GM18511 (cell line): ENCODE results near the gene LRP5.
"Not testable (repeated sequence)": the region's sequence is repeated elsewhere in the genome, so short reads cannot be mapped to it uniquely, and the experiment has no call there.

Source experiments
- ATAC-seq: cut with Tn5 transposase; IDR thresholded peaks from one replicate; pipeline ENCODE4 v1.9.1; 2021; ENCODE audit warnings: mild to moderate bottlenecking, moderate library complexity; ENCODE audit not compliant: unreplicated experiment

The LRP5 gene

GRCh38 chr11:68437927-68438657 lies 125.7 kb downstream of the LRP5 start:
- ATAC-seq = no peak

- ATAC-seq = no peak
Measured at GRCh38 chr11:68438658-68439259, 126.4 kb downstream of the LRP5 start.

GRCh38 chr11:68439355-68440065 lies 127.1 kb downstream of the LRP5 start:
- no peak for ATAC-seq

GRCh38 chr11:68440224-68440623 lies 127.8 kb downstream of the LRP5 start:
- no peak for ATAC-seq

GRCh38 chr11:68441466-68442230 lies 129.3 kb downstream of the LRP5 start:
- no peak for ATAC-seq

GRCh38 chr11:68442433-68442832 lies 130.0 kb downstream of the LRP5 start:
- ATAC-seq = no peak

GRCh38 chr11:68444566-68444965 lies 132.2 kb downstream of the LRP5 start:
- ATAC-seq = no peak

- ATAC-seq = no peak
Measured at GRCh38 chr11:68445531-68446035, 133.2 kb downstream of the LRP5 start.

- no peak for ATAC-seq
Measured at GRCh38 chr11:68446046-68446725, 133.8 kb downstream of the LRP5 start.

- peak; percentile 51 for ATAC-seq
Measured at GRCh38 chr11:68447015-68447801, 134.8 kb downstream of the LRP5 start.

GRCh38 chr11:68447914-68448313 lies 135.5 kb downstream of the LRP5 start:
- ATAC-seq = not testable (repeated sequence)

GRCh38 chr11:68448604-68449011 lies 136.2 kb downstream of the LRP5 start:
- ATAC-seq = no peak

GRCh38 chr11:68449951-68450350 lies 137.6 kb downstream of the LRP5 start:
- no peak for ATAC-seq

GRCh38 chr11:68450711-68451110 lies 138.3 kb downstream of the LRP5 start:
- no peak for ATAC-seq

- no peak for ATAC-seq
Measured at GRCh38 chr11:68454767-68455166, 142.4 kb downstream of the LRP5 start.

- ATAC-seq = no peak
Measured at GRCh38 chr11:68455485-68455884, 143.1 kb downstream of the LRP5 start.

GRCh38 chr11:68457216-68457897 lies 145.0 kb downstream of the LRP5 start:
- no peak for ATAC-seq

GRCh38 chr11:68457898-68458249 lies 145.5 kb downstream of the LRP5 start:
- ATAC-seq = no peak

- ATAC-seq = not testable (repeated sequence)
Measured at GRCh38 chr11:68458340-68458739, 145.9 kb downstream of the LRP5 start.
